IMR-90 (cell line): Measurements from ENCODE around the gene PRKCH. TPM values are rescaled to one million over a fixed set of nuclear protein-coding genes. Genes with fewer than 3 reads are reported as not detected.

Source experiments
- ATAC-seq: fragments of 200-7000 bp; cut with Tn5 transposase; 2 replicates; pipeline ENCODE4 v1.9.1; 2020; ENCODE audit warnings: low read depth, mild to moderate bottlenecking, moderate library complexity
- BruUV-seq: library from RNA; stranded (reverse); fragments of 400-500 nt; replicated peaks from 2 replicates; lab custom pipeline; 2021; lab: Mats Ljungman, UMichigan
- CTCF ChIA-PET: fragments of 300-600 bp; formaldehyde crosslinking; extraction: SDS; loops from one replicate; lab custom pipeline; 2021; ENCODE audit warnings: antibody characterized with exemption; lab: Yijun Ruan, JAX
- POLR2A ChIA-PET: fragments of 300-600 bp; sonication (Branson Sonifier 250); formaldehyde crosslinking; loops from one replicate; lab custom pipeline; 2022; ENCODE audit warnings: antibody characterized with exemption; ENCODE audit not compliant: unreplicated experiment; lab: Charles Lee
- DNase-seq: peaks from one replicate; pipeline ENCODE4 v3.0.0; 2013
- H2AFZ ChIP-seq: replicated peaks from 2 replicates; pipeline ENCODE3; 2013; ENCODE audit warnings: low read length, mild to moderate bottlenecking; ENCODE audit not compliant: poor library complexity
- H2AK5ac ChIP-seq: 2 replicates; pipeline ENCODE4 v1.6.1; 2013; ENCODE audit warnings: low read depth, low read length, inconsistent platforms
- H2AK9ac ChIP-seq: replicated peaks from 2 replicates; pipeline ENCODE3; 2013; ENCODE audit warnings: mild to moderate bottlenecking, low read depth, low read length, moderate library complexity; ENCODE audit not compliant: poor library complexity
- H2BK120ac ChIP-seq: 2 replicates; pipeline ENCODE4 v1.6.1; 2013; ENCODE audit warnings: low read depth, low read length, inconsistent platforms
- H2BK15ac ChIP-seq: 3 replicates; pipeline ENCODE4 v1.6.1; 2013; ENCODE audit warnings: low read depth, low read length, inconsistent platforms
- H2BK20ac ChIP-seq: 2 replicates; pipeline ENCODE4 v1.6.1; 2013; ENCODE audit warnings: low read depth, mild to moderate bottlenecking, inconsistent platforms, low read length, moderate library complexity
- H2BK5ac ChIP-seq: 2 replicates; pipeline ENCODE4 v1.6.1; 2013; ENCODE audit warnings: mild to moderate bottlenecking, low read depth, low read length, inconsistent platforms; ENCODE audit not compliant: poor library complexity, severe bottlenecking
- H3K14ac ChIP-seq: replicated peaks from 2 replicates; pipeline ENCODE4 v1.6.1; 2013; ENCODE audit warnings: low read depth, low read length, inconsistent platforms
- H3K18ac ChIP-seq: 2 replicates; pipeline ENCODE4 v1.6.1; 2013; ENCODE audit warnings: low read depth, low read length, control low read depth
- H3K23ac ChIP-seq: 2 replicates; pipeline ENCODE4 v1.6.1; 2013; ENCODE audit warnings: low read depth, low read length, inconsistent platforms
- H3K27ac ChIP-seq: 2 replicates; pipeline ENCODE4 v1.5.1; 2013; ENCODE audit warnings: mild to moderate bottlenecking, control low read depth, low read length; ENCODE audit not compliant: insufficient read depth
- H3K27me3 ChIP-seq: 2 replicates; pipeline ENCODE4 v1.6.1; 2013; ENCODE audit warnings: low read length; ENCODE audit not compliant: control insufficient read depth, insufficient read depth
- H3K36me3 ChIP-seq: 2 replicates; pipeline ENCODE4 v1.6.1; 2013; ENCODE audit warnings: low read length, mixed read lengths; ENCODE audit not compliant: control insufficient read depth, insufficient read depth
- H3K4ac ChIP-seq: 2 replicates; pipeline ENCODE4 v1.6.1; 2013; ENCODE audit warnings: low read depth, low read length, inconsistent platforms
- H3K4me1 ChIP-seq: 2 replicates; pipeline ENCODE4 v1.6.1; 2013; ENCODE audit warnings: low read length, mixed read lengths; ENCODE audit not compliant: control insufficient read depth, insufficient read depth
- H3K4me2 ChIP-seq: 2 replicates; pipeline ENCODE4 v1.6.1; 2013; ENCODE audit warnings: low read depth, mild to moderate bottlenecking, control low read depth, low read length, moderate library complexity
- H3K4me3 ChIP-seq: 2 replicates; pipeline ENCODE4 v1.5.1; 2013; ENCODE audit warnings: low read depth, mild to moderate bottlenecking, control low read depth, low read length, moderate library complexity; ENCODE audit not compliant: insufficient read depth
- H3K56ac ChIP-seq: 2 replicates; pipeline ENCODE4 v1.6.1; 2013; ENCODE audit warnings: low read length, inconsistent platforms; ENCODE audit not compliant: insufficient read depth; ENCODE audit errors: extremely low read depth
- H3K79me1 ChIP-seq, 2 experiments: 2 replicates each; pipeline ENCODE4 v1.6.1; 2013; ENCODE audit warnings: low read length in 2 of 2, inconsistent platforms in 1 of 2, low read depth in 1 of 2
- H3K9ac ChIP-seq: 2 replicates; pipeline ENCODE4 v1.6.1; 2013; ENCODE audit warnings: low read depth, low read length, control low read depth
- H3K9me1 ChIP-seq: 2 replicates; pipeline ENCODE4 v1.6.1; 2013; ENCODE audit warnings: low read length, inconsistent platforms; ENCODE audit not compliant: insufficient read depth
- H3K9me3 ChIP-seq: 2 replicates; pipeline ENCODE4 v1.6.1; 2013; ENCODE audit warnings: low read length; ENCODE audit not compliant: control insufficient read depth, insufficient read depth
- H4K20me1 ChIP-seq: 2 replicates; pipeline ENCODE4 v1.6.1; 2013; ENCODE audit warnings: low read length, inconsistent platforms; ENCODE audit not compliant: insufficient read depth
- H4K5ac ChIP-seq: 2 replicates; pipeline ENCODE4 v1.6.1; 2013; ENCODE audit warnings: mild to moderate bottlenecking, low read depth, low read length, control low read depth
- H4K8ac ChIP-seq, 2 experiments: 2 replicates each; pipeline ENCODE4 v1.6.1; 2013; ENCODE audit warnings: low read depth in 2 of 2, low read length in 2 of 2, control low read depth in 1 of 2, inconsistent platforms in 1 of 2
- H4K91ac ChIP-seq: 2 replicates; pipeline ENCODE4 v1.6.1; 2013; ENCODE audit warnings: low read depth, low read length, inconsistent platforms; ENCODE audit not compliant: insufficient read depth
- BHLHE40 ChIP-seq: fragments of 150-350 bp; IDR thresholded peaks from 2 replicates; pipeline ENCODE4 v1.6.1; 2016; ENCODE audit warnings: mild to moderate bottlenecking, low read depth, low read length
- CEBPB ChIP-seq: IDR thresholded peaks from 2 replicates; pipeline ENCODE4 v1.6.1; 2012; ENCODE audit warnings: low read depth, low read length, improper control_type of control experiment
- CHD1 ChIP-seq: IDR thresholded peaks from 2 replicates; pipeline ENCODE4 v1.6.1; 2012; ENCODE audit warnings: low read depth, low read length, improper control_type of control experiment
- CTCF ChIP-seq: conservative IDR thresholded peaks from 2 replicates; pipeline ENCODE4 v1.5.1; 2012; ENCODE audit warnings: mild to moderate bottlenecking, low read depth, low read length, improper control_type of control experiment
- FOS ChIP-seq: fragments of 150-350 bp; IDR thresholded peaks from 2 replicates; pipeline ENCODE4 v1.6.1; 2016; ENCODE audit warnings: low read depth, low read length
- MAFK ChIP-seq: IDR thresholded peaks from 2 replicates; pipeline ENCODE4 v1.6.1; 2012; ENCODE audit warnings: low read depth, low read length, improper control_type of control experiment
- NFE2L2 ChIP-seq: fragments of 150-350 bp; IDR thresholded peaks from 2 replicates; pipeline ENCODE4 v1.6.1; 2016; ENCODE audit warnings: low read depth, mild to moderate bottlenecking, low read length
- RAD21 ChIP-seq: IDR thresholded peaks from 2 replicates; pipeline ENCODE4 v1.6.1; 2012; ENCODE audit warnings: low read length, improper control_type of control experiment
- RCOR1 ChIP-seq: IDR thresholded peaks from 2 replicates; pipeline ENCODE4 v1.6.1; 2012; ENCODE audit warnings: mild to moderate bottlenecking, low read length, improper control_type of control experiment; ENCODE audit not compliant: insufficient replicate concordance
- RFX5 ChIP-seq: IDR thresholded peaks from 2 replicates; pipeline ENCODE4 v1.8.0; 2012; ENCODE audit warnings: low read depth, mild to moderate bottlenecking, low read length, moderate library complexity
- SMC3 ChIP-seq: fragments of 150-350 bp; IDR thresholded peaks from 2 replicates; pipeline ENCODE4 v1.6.1; 2016; ENCODE audit warnings: low read depth, mild to moderate bottlenecking, antibody characterized with exemption, low read length, moderate library complexity
- WGBS, 2 experiments: methylation state at CpG; one replicate each; pipeline versions ENCODE4 v1.1.5 to v1.1.7; 2013; ENCODE audit warnings: missing lambda C conversion rate in 2 of 2; ENCODE audit not compliant: insufficient read length in 1 of 2; ENCODE audit errors: extremely low coverage in 2 of 2; 5-methylcytosine and 5-hydroxymethylcytosine counted together
- dilution Hi-C: fragments of 300-500 bp; cut with HindIII; formaldehyde crosslinking; loops from one replicate; pipeline ENCODE4 v1.14.3; 2018; ENCODE audit warnings: low sequenced_read_pairs; ENCODE audit not compliant: unreplicated experiment
- in situ Hi-C: fragments of 300-500 bp; cut with MboI; formaldehyde crosslinking; loops from 3 replicates; pipeline ENCODE4 v1.14.3; 2019; ENCODE audit warnings: low sequenced_read_pairs, inconsistent platforms, mixed read lengths
- intact Hi-C: fragments of 100-400 bp; cut with micrococcal nuclease; formaldehyde crosslinking; loops from 2 replicates; pipeline ENCODE4 v1.10.0; 2022
- polyA plus RNA-seq, 3 experiments: library from polyadenylated mRNA; depleted of rRNA; stranded (reverse); fragments of >200 nt; gene quantifications; 2 replicates each; pipeline ENCODE4 v1.2.3, GENCODE V29; 2012; ENCODE audit warnings: low replicate concordance in 1 of 3
- total RNA-seq: library from RNA; depleted of rRNA; stranded (reverse); fragments of >200 nt; gene quantifications from 2 replicates; pipeline ENCODE4 v1.2.3, GENCODE V29; 2012
- TF ChIP-seq, protein P1 (sequence below): fragments of 150-350 bp; IDR thresholded peaks from 2 replicates; pipeline ENCODE4 v1.6.1; 2016; ENCODE audit warnings: low read depth, mild to moderate bottlenecking, low read length, moderate library complexity, borderline replicate concordance

PRKCH gene
- total and polyA plus RNA-seq, 2 of the 4 experiments (the other 2 are of a cell fraction) = 1.6 to 2.3 TPM

DNA sequence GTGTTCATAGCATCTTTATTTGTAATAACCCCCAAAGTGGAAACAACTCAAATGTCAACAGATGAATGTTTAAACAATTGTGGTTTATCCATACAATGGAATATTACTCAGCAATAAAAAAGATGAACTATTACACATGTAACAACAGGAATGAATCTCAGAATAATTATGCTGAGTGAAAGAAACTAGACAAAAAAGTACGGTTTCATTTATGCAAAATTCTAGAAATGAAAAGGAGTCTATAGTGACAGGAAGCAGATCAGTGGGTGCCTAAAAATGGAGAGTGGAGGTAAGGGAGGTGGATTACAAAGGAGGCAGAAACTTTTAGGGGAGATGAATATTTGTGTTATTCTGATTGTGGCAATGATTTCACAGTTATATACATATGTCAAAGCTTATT lies 4.8 kb downstream of the PRKCH start:
- Histone ChIP-seq H3K18ac (no peak overlapping the region), H3K4me2 (no peak overlapping the region), H2BK5ac (no peak overlapping the region), H3K9ac (no peak overlapping the region), H4K5ac (no peak overlapping the region), H3K4ac (no peak overlapping the region), H3K27me3 (peaks cover 35% of the 10 kb centered on the region), H2AK5ac (no peak overlapping the region), H2AFZ (no peak overlapping the region), H3K79me1 (no peaks in the 10 kb centered on the region), H3K4me3 (no peak overlapping the region), H3K56ac (no peak overlapping the region), H2AK9ac (no peak overlapping the region), H3K4me1 (no peaks in the 10 kb centered on the region; the same call in 1 of the 2 replicates), H4K20me1 (no peaks in the 10 kb centered on the region), H2BK15ac (no peak overlapping the region), H3K27ac (no peak overlapping the region), H3K14ac (no peak overlapping the region), H3K36me3 (no peaks in the 10 kb centered on the region), H2BK20ac (no peak overlapping the region), H3K9me1 (no peaks in the 10 kb centered on the region), H3K9me3 (peaks cover 5% of the 10 kb centered on the region; the same call in 1 of the 2 replicates), H2BK120ac (no peak overlapping the region), H3K23ac (no peak overlapping the region), H4K8ac (no peak overlapping the region), H4K91ac (no peak overlapping the region)
- ATAC-seq (no peak), DNase-seq (no peak)
- in situ Hi-C loops = no loop called here
- BruUV-seq = no TSS peak
- POLR2A ChIA-PET = no interaction called here
- TF ChIP-seq CHD1 (no peak), CTCF (no peak), FOS (no peak), NFE2L2 (no peak), RCOR1 (no peak), RAD21 (no peak), MAFK (no peak), SMC3 (no peak), BHLHE40 (no peak), RFX5 (no peak), CEBPB (no peak)
- TF ChIP-seq, protein P1, sequence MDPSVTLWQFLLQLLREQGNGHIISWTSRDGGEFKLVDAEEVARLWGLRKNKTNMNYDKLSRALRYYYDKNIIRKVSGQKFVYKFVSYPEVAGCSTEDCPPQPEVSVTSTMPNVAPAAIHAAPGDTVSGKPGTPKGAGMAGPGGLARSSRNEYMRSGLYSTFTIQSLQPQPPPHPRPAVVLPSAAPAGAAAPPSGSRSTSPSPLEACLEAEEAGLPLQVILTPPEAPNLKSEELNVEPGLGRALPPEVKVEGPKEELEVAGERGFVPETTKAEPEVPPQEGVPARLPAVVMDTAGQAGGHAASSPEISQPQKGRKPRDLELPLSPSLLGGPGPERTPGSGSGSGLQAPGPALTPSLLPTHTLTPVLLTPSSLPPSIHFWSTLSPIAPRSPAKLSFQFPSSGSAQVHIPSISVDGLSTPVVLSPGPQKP = no peak
- dilution Hi-C loops = no loop called here
- intact Hi-C loops = no loop called here
- CTCF ChIA-PET = no interaction called here
- WGBS, 2 experiments = no CpG with 5 or more reads among the region's 1 CpG
